Retinal pigment epithelial cell (primary cell): ENCODE data around the gene NSFL1C.

Experiments used
- DNase-seq: peaks from one replicate; pipeline ENCODE4 v3.0.0-alpha.2; 2010; ENCODE audit warnings: low read depth
- H3K4me3 ChIP-seq: 2 replicates; pipeline ENCODE4 v1.5.1; 2011; ENCODE audit warnings: mild to moderate bottlenecking, low read length, control low read depth, moderate library complexity
- CTCF ChIP-seq: conservative IDR thresholded peaks from 2 replicates; pipeline ENCODE4 v1.5.1; 2011; ENCODE audit warnings: low read depth, low read length, control low read depth, inconsistent platforms

NSFL1C gene

GRCh38 chr20:1435337-1435699 is 31.3 kb downstream of the NSFL1C start:
- no peak for DNase-seq
- no peak for TF ChIP-seq CTCF
- no peak overlapping the region for H3K4me3 ChIP-seq

- DNase-seq, result no peak
- H3K4me3 ChIP-seq, result no peak overlapping the region
- no peak for TF ChIP-seq CTCF
These were observed 31.9 kb downstream of the NSFL1C start for GRCh38 chr20:1434571-1435336.

GRCh38 chr20:1431158-1431557 is 35.5 kb downstream of the NSFL1C start:
- no peak for TF ChIP-seq CTCF
- DNase-seq, result no peak

GRCh38 chr20:1430004-1430451 is 36.6 kb downstream of the NSFL1C start:
- peak; percentile 67 for DNase-seq
- no peak overlapping the region for H3K4me3 ChIP-seq
- TF ChIP-seq CTCF, result no peak

More at GRCh38 chr20:1431158-1431557, 35.5 kb downstream of the NSFL1C start:
- H3K4me3 ChIP-seq, result no peak overlapping the region

- no peak for TF ChIP-seq CTCF
- DNase-seq, result no peak
- H3K4me3 ChIP-seq, result no peak overlapping the region
These were observed 37.4 kb downstream of the NSFL1C start for GRCh38 chr20:1429143-1429728.

GRCh38 chr20:1427457-1428054 is 39.1 kb downstream of the NSFL1C start:
- TF ChIP-seq CTCF, result peak; percentile 16
- H3K4me3 ChIP-seq, result no peak overlapping the region
- DNase-seq, result no peak
